ENCODE data around the gene MGMT.

The MGMT gene

DNA sequence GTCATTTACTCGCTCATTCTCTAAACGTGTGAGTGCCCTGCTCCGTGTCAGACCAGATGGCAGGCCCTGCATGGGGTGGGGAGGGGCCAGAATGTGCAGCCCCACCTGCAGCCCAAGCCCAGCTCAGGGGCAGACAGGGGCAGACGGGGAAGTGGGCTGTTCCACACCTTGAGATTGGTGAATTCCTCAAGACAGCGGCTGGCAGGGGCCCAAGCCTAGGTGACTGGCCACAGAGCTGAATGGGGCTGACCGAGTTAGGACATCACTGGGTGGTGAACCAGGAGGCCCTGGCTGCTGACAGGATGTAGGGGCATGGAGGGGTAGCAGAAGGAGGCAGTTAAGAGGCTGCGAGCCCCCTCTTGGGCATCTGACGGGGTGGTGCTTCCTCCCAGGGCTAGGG, 79.1 kb downstream of the MGMT start:
- no peak for DNase-seq

GRCh38 chr10:129547608-129548007, 80.6 kb downstream of the MGMT start:
- no peak for DNase-seq

- no peak for DNase-seq
These were observed 81.6 kb downstream of the MGMT start for GRCh38 chr10:129548600-129548999.

DNA sequence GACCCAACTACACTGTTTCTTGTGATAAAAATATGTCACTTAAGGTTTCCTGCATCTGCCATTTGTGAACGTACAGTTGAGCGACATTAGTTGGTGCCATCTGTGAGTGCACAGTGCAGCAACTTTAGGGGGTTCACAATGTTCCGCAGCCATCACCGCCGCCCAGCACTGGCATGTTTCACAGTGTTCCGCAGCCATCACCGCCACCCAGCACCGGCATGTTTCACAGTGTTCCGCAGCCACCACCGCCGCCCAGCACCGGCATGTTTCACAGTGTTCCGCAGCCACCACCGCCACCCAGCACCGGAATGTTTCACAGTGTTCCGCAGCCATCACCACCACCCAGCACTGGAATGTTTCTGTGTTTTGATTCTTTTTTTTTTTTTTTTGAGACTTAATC, 83.0 kb downstream of the MGMT start:
- DNase-seq = no peak

- DNase-seq = no peak
These were observed 83.6 kb downstream of the MGMT start for GRCh38 chr10:129550658-129551057.

DNA sequence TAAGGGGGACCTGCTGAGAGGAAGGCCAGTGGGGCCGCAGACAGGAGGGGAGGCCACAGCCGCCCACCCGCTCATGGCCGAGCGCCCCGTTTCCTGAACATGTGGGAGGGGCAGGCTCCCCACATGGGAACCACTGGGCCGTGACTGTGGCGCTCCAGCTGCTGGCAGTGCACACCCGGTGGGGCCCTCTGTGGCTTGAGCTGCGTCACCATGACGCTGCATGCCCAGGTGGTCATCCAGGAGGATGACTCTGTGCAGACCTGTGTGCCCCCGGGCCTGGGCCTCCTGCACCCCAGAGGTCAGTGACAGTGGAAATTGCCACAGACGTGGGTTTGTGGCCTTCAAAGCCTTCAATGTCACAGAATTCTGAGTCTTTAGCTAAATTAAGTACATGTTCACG, 85.1 kb downstream of the MGMT start:
- DNase-seq = no peak

DNA sequence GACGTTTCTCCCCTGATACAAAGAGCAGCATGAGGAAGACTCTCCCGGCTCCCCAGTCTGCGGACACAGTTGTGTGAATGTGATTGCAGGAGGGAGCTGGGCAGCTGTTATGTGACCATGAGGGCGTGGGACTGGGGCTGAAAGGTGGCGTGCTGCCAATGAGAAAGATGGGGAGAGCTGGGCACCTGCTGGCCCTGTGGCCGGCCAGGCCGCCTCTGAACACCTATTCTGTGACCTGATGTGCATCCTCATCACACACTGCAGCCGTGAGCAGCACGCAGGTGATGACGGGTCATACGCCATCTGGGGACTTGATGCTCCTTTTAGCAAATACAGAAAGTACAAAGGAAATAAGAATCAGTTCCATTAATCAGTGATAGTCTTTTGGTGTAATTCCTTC, 86.9 kb downstream of the MGMT start:
- DNase-seq = no peak

GRCh38 chr10:129556316-129556715, 89.3 kb downstream of the MGMT start:
- no peak for DNase-seq

DNA sequence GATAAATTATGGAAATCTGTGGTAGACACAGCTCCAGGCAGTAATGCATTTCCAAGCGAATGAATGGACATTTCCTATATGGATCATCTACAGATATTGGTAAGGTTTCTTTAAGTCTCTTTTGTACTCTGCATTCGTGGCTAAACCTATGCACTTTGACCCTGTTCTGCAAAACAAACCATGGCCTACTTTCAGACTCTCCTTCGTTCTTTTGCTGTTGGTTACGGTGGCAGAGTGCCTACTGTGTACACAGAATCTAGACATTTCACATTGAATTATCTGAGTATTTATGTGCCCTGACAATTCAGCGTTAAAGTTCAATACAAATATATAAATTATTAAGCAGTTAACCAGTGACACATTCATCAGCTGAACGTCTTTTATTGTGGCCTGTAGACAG, 93.3 kb downstream of the MGMT start:
- no peak for DNase-seq

DNA sequence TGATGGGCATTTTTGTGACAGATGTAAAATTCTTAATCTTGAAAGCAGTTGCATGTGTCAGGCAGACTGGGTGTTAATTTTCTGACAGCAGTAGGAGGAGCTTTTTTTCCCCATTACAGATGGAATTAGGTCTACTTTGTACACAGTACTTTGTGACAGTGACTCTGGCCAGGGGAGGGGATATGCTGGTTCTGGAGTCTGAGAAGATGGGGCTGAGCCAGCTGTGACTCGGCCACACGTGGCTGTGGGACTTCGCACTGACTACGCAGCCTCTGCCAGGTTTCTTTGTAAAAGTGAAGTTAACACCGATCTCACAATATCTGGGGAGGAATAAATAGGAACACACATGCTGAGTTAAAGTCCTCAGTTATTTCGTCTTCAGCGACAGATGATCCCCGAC, 95.4 kb downstream of the MGMT start:
- no peak for DNase-seq

DNA sequence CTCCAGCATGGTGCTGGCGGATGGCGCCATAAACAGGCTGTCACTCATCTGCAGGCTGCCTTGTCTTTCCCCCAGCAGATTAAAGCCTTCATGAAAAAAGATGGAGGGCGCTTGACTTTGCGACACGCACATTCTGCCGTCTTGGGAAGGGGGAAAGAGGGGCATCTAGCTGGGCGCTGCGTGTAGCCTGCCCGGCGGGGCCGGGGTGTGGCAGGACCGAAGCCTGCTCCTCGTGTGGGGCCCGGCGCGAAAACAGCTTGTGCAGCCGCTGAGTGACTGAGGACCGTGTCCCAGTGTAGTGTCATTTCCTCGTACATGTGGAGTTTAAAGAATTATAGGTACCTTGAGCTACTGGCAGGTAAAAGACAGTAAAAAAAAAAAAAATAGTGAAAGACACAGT, 97.9 kb downstream of the MGMT start:
- DNase-seq = no peak

DNA sequence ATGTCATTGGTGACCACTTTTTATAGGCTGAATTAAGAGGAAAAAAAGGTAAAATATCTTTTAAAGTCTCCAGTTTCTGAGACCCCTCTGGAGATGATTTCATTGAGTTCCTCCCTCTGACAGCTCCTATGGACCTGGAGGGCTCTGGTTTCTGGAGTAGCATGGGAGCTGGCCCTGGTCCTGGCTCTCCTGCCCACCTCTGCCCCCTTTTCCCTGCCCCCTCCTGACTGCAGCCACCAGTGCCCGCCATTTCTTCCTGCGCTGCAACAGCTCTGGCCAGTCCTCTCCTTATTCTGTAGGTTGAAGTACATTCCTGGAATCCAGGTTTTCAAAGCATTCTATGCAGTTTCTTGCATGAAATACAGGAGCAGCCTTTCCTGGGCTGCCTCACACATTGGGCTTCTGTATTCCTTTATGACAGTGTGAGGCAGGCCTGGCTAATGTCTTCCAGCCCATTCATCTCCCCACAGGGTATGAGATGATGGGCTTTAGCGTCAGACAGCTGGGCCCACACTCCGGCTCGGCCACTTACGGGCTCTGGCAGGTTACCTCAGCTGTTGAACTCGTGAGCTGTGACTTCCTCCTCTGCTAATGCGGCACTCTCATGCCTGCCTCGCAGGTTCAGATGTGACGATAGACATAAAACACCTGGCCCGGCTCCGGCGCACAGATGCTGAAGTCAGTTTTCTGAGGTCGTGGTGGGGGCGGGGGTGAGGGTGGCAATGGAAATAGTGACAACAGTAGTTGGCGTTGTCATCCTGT, 101.7 kb downstream of the MGMT start:
- DNase-seq = no peak

- DNase-seq = no peak
These were observed 103.1 kb downstream of the MGMT start for GRCh38 chr10:129570185-129570584.

GRCh38 chr10:129579228-129579627, 112.2 kb downstream of the MGMT start:
- DNase-seq = no peak

DNA sequence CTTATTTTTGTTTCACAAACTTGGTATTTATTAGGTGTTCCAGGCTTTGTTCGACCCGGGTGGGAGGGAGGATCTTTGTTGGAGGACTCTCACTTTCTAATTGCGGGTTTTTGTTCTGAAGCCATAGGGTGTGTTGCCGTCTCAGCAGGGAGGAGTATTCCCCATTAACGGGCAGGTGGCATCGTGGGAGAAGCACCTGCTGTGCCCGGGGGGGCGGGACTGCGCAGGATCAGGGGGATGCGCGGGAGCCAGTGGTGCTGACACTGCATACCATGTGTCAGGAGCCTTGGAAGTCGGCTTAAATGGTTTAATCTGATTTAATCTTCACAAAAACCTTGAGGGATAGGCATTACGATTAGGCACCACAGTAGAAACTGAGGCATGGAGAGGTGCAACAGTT, 113.0 kb downstream of the MGMT start:
- no peak for DNase-seq

GRCh38 chr10:129580901-129581300, 113.9 kb downstream of the MGMT start:
- DNase-seq = no peak

GRCh38 chr10:129581827-129582411, 114.9 kb downstream of the MGMT start:
- DNase-seq = no peak

- DNase-seq = no peak
These were observed 116.8 kb downstream of the MGMT start for GRCh38 chr10:129583831-129584230.

DNA sequence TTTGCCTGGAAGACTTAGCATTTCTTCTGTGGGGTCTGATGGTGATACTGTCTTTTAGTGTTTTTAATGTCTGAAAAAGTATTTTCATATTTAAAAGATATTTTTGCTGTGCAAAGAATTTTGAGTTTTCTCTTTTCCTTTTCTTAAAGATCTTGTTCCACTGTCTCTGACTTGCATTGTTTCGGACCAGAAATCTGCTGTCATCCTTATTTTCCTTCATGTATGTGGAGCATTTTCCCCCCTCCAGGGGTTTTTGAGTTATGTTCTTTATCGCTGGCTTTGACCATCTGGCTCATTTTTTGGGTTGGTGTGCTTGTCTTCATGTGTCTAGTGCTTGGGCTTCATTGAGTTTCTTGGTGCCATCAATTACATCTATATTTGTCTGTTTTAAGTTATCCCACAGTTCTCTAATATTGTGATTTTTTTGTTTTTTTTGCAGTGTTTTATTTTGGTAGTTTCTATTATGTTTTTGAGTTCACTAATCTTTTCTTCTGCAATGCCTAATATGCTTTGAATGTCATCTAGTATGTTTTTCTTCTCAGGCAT, 119.9 kb downstream of the MGMT start:
- DNase-seq = no peak

- DNase-seq = no peak
These were observed 122.5 kb downstream of the MGMT start for GRCh38 chr10:129589546-129589945.

DNA sequence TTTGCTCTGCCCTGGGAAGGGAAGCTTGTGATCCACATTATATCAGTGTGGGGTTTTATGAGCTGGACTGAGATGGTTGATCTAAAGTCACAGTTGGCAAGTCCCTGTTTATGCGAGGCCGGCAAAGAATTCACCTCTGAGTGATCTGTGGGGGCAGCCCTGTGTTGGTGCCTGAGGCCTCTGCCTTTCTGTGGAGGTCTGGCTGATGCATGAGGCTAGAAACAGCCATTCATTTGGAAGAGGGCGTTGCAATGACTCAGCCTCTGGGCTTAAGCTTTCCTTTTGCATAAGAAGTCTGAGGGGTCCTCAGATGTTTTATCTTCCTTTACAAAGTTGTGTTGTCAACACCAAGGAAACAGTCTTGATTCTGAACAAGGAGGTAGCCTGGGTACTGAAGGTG, 126.9 kb downstream of the MGMT start:
- DNase-seq = no peak

DNA sequence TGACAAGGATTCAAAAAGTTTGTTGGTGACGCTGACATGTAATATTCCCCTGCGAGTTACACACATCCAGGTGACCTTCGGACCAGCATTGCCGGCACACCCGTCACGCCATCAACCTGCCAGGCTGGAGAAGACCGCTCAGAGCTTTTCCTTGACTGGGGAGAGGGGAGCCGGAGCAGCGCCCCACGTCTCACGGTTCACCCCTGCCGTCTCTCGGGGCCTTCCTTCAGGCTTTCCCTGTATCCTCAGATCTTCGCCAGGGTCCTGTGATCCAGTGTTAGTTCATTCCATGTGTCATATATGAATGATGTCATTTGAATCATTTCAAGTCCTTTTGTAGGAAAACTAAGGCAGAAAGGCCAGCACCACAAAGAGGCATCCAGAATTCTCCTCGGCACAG, 127.8 kb downstream of the MGMT start:
- no peak for DNase-seq

GRCh38 chr10:129598413-129598812, 131.4 kb downstream of the MGMT start:
- no peak for DNase-seq

- DNase-seq = no peak
These were observed 132.1 kb downstream of the MGMT start for GRCh38 chr10:129599160-129599559.

- DNase-seq = no peak
These were observed 134.7 kb downstream of the MGMT start for GRCh38 chr10:129601737-129602136.

Data from stimulated activated CD4-positive, alpha-beta T cell treated with anti-CD3 and anti-CD28 coated beads, Interleukin-4, amount 100 ng/mL, for 1 hour (primary cell).